MM.1S (cell line): Measurements from ENCODE around the gene LRRC19.

Experiments
- EZH2 ChIP-seq: fragments of 300-600 bp; sonication (generic); optimal IDR thresholded peaks from 2 replicates; pipeline ENCODE3; 2017; ENCODE audit warnings: low read depth, mild to moderate bottlenecking, antibody characterized with exemption, low read length, mixed read lengths
- TF ChIP-seq, protein P1 (sequence below): fragments of 300-600 bp; sonication (generic); IDR thresholded peaks from 2 replicates; pipeline ENCODE4 v1.5.1; 2016; ENCODE audit warnings: antibody characterized with exemption, low read length, mixed read lengths

GRCh38 chr9:26951794-26952193 lies 53.7 kb downstream of the LRRC19 start:
- TF ChIP-seq, protein P1, sequence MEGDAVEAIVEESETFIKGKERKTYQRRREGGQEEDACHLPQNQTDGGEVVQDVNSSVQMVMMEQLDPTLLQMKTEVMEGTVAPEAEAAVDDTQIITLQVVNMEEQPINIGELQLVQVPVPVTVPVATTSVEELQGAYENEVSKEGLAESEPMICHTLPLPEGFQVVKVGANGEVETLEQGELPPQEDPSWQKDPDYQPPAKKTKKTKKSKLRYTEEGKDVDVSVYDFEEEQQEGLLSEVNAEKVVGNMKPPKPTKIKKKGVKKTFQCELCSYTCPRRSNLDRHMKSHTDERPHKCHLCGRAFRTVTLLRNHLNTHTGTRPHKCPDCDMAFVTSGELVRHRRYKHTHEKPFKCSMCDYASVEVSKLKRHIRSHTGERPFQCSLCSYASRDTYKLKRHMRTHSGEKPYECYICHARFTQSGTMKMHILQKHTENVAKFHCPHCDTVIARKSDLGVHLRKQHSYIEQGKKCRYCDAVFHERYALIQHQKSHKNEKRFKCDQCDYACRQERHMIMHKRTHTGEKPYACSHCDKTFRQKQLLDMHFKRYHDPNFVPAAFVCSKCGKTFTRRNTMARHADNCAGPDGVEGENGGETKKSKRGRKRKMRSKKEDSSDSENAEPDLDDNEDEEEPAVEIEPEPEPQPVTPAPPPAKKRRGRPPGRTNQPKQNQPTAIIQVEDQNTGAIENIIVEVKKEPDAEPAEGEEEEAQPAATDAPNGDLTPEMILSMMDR: no peak
- no peak for TF ChIP-seq EZH2
